Cardiac fibroblast (primary cell): ENCODE data around the gene PREX1.

Experiments used
- DNase-seq, 2 donors: peaks; one replicate each; pipeline versions ENCODE4 v3.0.0 to v3.0.0-alpha.2; 2010; ENCODE audit warnings: low read depth in 2 of 2
- H3K4me3 ChIP-seq, 2 donors: replicated peaks in 1 of 2; 1 replicate in 1 of 2; 2 replicates in 1 of 2; pipeline ENCODE4 v1.5.1; 2011; ENCODE audit warnings: low read depth in 2 of 2, low read length in 2 of 2, mild to moderate bottlenecking in 2 of 2, moderate library complexity in 1 of 2
- TF ChIP-seq, protein P1 (sequence below): IDR thresholded peaks from one replicate; pipeline ENCODE4 v1.5.1; 2011; ENCODE audit warnings: low read depth, mild to moderate bottlenecking, low read length, inconsistent platforms

Gene PREX1

DNA sequence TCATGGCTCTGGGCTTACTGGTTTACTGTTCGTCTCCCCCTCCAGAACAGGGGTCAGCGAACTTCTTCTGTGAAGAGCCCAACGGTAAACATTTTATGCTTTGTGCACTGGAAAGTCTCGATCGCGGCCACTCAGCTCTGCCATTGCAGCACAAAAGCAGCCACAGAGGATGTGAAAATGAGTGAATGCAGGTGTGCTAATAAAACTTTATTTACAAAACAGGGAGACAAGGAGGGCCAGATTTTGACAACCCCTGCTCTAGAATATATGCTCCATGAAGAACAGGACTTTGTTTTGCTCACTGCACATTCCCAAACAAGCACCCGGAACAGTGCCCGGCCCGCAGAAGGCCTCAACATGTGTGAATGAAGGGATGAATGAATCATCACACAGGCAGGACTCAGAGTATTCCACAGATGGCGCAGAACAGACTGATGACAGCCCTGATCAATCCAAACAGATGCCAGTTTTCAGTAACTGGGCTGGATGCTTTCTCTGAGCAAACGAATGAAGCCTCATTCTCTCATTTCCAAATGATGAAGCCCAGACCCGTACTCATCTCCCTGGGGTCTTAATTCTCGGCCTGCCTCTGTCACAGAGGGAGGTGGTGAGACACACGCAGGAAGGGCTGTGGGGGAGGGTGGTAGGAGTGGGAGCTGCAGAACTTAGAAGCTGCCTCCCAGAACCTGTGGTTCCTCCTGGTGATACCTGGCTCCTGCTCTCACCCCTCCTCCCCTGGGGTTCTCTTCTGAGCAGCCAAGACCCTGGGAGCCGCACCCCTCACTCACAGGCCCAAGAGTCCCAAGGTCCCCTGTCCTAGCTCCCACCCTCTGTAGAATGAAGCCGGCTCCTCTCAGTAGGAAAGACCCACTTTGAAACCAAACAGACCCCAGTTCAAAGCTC is 196.4 kb downstream of the PREX1 start:
- peak; percentile 19 to 51 for DNase-seq
- no peak overlapping the region for H3K4me3 ChIP-seq
- TF ChIP-seq, protein P1, sequence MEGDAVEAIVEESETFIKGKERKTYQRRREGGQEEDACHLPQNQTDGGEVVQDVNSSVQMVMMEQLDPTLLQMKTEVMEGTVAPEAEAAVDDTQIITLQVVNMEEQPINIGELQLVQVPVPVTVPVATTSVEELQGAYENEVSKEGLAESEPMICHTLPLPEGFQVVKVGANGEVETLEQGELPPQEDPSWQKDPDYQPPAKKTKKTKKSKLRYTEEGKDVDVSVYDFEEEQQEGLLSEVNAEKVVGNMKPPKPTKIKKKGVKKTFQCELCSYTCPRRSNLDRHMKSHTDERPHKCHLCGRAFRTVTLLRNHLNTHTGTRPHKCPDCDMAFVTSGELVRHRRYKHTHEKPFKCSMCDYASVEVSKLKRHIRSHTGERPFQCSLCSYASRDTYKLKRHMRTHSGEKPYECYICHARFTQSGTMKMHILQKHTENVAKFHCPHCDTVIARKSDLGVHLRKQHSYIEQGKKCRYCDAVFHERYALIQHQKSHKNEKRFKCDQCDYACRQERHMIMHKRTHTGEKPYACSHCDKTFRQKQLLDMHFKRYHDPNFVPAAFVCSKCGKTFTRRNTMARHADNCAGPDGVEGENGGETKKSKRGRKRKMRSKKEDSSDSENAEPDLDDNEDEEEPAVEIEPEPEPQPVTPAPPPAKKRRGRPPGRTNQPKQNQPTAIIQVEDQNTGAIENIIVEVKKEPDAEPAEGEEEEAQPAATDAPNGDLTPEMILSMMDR: no peak

DNA sequence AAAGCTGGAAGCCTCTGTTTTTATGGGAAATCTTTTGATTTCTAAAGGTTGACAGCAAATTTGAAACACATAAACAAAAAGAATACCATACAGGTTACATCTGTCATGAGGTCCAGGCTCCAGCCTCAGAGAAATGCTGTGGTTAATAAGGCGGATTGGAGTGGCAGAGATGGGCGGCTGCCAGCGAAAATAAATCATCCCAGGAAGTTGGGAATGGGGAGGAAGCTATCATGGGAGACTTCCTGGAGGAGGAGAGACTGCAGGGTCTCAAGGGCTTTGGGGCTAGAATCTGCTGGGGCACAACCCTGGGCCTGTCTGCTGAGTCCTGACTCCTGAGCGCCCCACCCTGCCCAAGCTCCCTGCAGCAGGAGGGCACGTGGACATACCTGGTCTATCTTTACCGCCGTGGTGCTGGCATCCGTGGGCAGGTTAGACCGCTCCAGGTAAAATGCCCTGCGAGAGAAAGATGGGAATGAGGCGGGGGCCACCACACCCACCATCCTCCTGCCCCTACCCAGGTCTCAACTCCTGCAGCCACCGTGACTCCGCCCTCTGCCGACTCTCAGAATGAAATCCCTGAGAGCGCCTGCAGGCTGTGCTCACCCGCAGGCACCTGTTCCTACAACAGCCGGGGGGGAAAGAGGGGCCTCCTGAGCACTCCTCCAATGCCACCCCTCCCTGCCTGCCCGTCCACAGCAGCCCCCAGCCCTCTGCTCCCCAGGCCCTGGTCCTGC is 197.3 kb downstream of the PREX1 start:
- TF ChIP-seq, protein P1: no peak

DNA sequence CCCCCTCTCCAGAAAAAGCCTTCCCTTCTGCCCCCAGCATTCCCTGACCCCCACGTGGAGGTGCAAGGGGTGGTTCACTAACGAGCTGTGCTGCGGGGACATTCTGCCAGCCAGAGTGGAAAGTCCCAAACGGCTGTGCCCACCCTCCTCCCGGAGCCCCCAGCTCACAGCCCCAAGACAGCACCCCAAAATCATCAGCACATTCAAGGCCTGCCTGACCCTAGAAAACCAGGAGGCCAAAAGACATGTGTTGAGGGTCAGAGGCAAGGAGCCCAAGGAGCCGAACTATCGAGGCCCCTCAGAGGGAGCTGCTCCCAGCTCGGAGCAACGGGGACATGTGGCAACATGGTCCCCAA is 197.9 kb downstream of the PREX1 start:
- no peak overlapping the region for H3K4me3 ChIP-seq
- no peak for DNase-seq
- TF ChIP-seq, protein P1: no peak

More for the DNA sequence above, 197.3 kb downstream of the PREX1 start:
- H3K4me3 ChIP-seq: no peak overlapping the region
- no peak for DNase-seq

DNA sequence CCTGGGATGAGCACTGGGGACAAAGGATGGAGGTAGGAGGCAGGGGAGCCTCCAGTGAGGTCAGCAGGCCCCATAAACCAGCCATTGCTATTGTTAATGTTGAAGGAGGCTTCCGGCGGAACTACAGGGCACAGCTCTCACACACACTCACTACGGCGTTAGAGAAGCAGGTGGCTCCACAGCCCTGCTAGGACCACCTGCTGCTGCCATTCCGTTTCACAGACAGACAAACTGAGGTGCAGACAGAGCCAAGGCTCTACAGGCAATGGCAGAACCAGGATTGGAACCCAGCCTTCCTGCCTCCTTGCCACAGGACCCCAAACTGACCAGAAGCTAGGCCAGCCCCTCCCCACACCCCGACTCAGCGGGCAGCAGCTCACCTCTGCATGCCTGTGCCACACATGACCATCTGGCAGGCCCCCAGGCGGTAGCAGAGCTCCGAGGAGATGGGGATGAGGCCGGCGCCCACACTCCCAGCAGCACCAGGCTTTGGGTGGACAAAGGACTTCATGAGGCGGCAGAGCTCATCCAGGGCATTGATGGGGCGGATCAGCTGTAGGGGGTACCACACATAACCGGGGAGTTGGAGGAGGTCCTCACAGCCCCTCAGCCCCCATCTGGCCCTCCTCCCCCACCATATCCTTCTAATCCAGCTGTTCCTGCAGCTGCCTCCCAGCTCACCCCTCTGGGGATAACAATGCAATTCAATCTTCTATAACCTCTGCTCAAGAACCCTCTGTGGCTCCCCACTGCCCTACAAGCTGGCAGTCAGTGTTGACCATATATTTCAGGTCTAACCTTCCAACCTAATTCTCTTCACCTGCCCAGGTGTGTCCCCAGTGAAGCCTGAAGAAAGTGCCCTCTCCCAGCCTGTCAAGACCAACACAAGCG is 198.5 kb downstream of the PREX1 start:
- TF ChIP-seq, protein P1: no peak
- DNase-seq: no peak

DNA sequence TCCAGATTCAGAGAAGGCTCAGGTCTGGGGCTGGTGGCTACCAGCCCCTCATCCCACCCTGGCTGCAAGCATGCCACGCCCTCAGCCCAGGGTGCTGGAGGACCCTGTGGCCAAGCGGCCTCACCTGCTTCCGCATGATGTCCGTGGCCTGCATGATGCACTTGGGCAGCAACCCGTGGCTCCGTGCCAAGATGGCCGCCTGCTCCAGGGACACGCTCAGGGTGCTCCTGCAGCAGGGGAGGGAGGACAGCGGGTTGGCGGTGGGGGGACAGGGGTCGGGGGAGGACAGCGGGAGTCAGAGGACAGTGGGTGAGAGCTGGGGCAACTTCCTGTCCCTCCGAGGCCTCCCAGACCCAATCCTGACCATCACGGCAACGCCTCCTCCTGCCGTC is 200.1 kb downstream of the PREX1 start:
- TF ChIP-seq, protein P1: no peak

More for the DNA sequence above, 198.5 kb downstream of the PREX1 start:
- no peak overlapping the region for H3K4me3 ChIP-seq

DNA sequence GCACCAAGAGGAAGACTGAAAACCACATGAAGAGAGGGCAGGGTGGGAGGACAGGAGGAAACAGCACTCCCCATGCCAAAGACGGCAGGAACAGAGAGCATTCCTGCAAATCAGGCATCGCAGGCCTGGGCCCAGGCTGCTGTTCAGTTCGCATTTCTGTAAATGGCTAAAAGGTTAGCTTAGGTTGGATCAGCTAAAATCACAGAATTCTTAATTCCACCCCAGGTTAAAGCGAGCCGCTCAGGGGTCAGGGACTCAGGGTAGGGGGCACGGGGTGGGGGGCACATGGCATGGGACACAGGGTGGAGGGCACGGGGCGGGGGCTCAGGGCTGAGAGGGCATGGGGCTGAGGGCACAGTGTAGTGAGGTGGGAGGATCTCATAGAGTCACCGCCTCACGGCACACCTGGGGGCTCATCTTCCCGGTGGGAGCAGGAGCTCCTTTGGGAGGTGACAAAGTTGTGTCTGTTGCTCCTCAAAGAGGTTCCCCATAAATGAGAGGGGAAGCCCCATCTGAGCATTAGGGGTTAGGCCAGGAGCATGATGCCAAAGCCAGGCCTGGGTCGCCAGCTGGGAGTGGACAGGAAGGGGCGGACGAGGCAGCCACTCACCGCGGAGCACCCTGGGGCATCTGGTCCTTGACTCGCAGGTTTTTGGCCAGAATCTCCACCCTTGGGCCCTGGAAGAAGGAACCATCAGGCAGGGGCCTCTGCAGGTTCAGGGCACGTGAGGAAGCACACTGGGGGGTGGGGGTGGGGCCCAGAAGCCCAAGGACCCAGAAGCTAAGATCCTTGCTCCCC is 200.7 kb downstream of the PREX1 start:
- no peak overlapping the region for H3K4me3 ChIP-seq
- TF ChIP-seq, protein P1: no peak
- DNase-seq: no peak

More for the DNA sequence above, 200.1 kb downstream of the PREX1 start:
- no peak for DNase-seq
- H3K4me3 ChIP-seq: no peak overlapping the region
